K562 (cell line): ENCODE results near the gene ACBD6. TPM values are rescaled to one million over a fixed set of nuclear protein-coding genes. Genes with fewer than 3 reads are reported as not detected.

Experiments used
- KDM1A ChIP-seq, 2 experiments: fragments of 450-650 bp; IDR thresholded peaks; 2 replicates each; pipeline ENCODE4 v1.6.1; 2016; ENCODE audit warnings: mild to moderate bottlenecking in 2 of 2
- SRF ChIP-seq, 2 experiments: fragments of 250-450, 450-650 bp in 1 of 2; sonication (Bioruptor Pico) in 1 of 2; sonication (generic) in 1 of 2; formaldehyde crosslinking; IDR thresholded peaks; 2 replicates each; pipeline versions ENCODE4 v1.5.0 to v1.5.1; 2020 to 2022; ENCODE audit warnings: mild to moderate bottlenecking in 1 of 2, missing genetic modification reagents in 1 of 2
- ZC3H4 ChIP-seq: sonication (generic); formaldehyde crosslinking; IDR thresholded peaks from 2 replicates; pipeline ENCODE4 v1.9.0; 2021; ENCODE audit warnings: missing genetic modification reagents, borderline replicate concordance
- ZFPM2 ChIP-seq: fragments of 250-450 bp; sonication (Bioruptor Pico); IDR thresholded peaks from 2 replicates; pipeline ENCODE4 v1.5.1; 2022; ENCODE audit warnings: mild to moderate bottlenecking
- ZKSCAN1 ChIP-seq: fragments of 150-350 bp; IDR thresholded peaks from 2 replicates; pipeline ENCODE4 v1.6.1; 2016; ENCODE audit warnings: low read depth, low read length
- ZNF551 ChIP-seq: fragments of 250-450 bp; sonication (Bioruptor Pico); IDR thresholded peaks from 2 replicates; pipeline ENCODE4 v1.5.0; 2021; ENCODE audit warnings: mild to moderate bottlenecking, moderate library complexity
- polyA plus RNA-seq, 8 experiments: library from polyadenylated mRNA; depleted of rRNA in 4 of 8; stranded (reverse) in 5 of 8; unstranded in 3 of 8; fragments of >200 nt; fragmentation: Nextera tagmentation in 2 of 8; fragmentation: Illumina TruSeq in 1 of 8; extraction: Ambion mirVana in 2 of 8; extraction: Trizol in 1 of 8; gene quantifications; 2 replicates each; pipeline versions ENCODE4 v1.2.1 to v1.2.3, GENCODE V29; 2011 to 2014; ENCODE audit warnings: inconsistent platforms in 1 of 8, missing spikeins in 1 of 8
- total RNA-seq, 7 experiments: library from RNA; depleted of rRNA in 6 of 7; stranded (reverse); fragments of >200 nt in 6 of 7; fragmentation: Illumina TruSeq in 2 of 7; extraction: Trizol in 2 of 7; gene quantifications; 2 replicates each; pipeline versions ENCODE4 v1.2.1 to v1.2.3, GENCODE V29; 2011 to 2021; ENCODE audit warnings: low replicate concordance in 1 of 7
- TF ChIP-seq, protein P1 (sequence below), 2 experiments: fragments of 450-650 bp in 1 of 2; sonication (generic) in 1 of 2; formaldehyde crosslinking in 1 of 2; IDR thresholded peaks; 2 replicates each; pipeline versions ENCODE4 v1.7.1 to v1.9.0; 2016 to 2022; ENCODE audit warnings: inconsistent platforms in 1 of 2, mild to moderate bottlenecking in 1 of 2, missing genetic modification reagents in 1 of 2

Gene ACBD6
- total and polyA plus RNA-seq, 9 of the 15 experiments (the other 6 are each of a cell fraction or from before 2014, with no cell fraction given), result 16.9 to 107 (median 77.7) TPM

DNA sequence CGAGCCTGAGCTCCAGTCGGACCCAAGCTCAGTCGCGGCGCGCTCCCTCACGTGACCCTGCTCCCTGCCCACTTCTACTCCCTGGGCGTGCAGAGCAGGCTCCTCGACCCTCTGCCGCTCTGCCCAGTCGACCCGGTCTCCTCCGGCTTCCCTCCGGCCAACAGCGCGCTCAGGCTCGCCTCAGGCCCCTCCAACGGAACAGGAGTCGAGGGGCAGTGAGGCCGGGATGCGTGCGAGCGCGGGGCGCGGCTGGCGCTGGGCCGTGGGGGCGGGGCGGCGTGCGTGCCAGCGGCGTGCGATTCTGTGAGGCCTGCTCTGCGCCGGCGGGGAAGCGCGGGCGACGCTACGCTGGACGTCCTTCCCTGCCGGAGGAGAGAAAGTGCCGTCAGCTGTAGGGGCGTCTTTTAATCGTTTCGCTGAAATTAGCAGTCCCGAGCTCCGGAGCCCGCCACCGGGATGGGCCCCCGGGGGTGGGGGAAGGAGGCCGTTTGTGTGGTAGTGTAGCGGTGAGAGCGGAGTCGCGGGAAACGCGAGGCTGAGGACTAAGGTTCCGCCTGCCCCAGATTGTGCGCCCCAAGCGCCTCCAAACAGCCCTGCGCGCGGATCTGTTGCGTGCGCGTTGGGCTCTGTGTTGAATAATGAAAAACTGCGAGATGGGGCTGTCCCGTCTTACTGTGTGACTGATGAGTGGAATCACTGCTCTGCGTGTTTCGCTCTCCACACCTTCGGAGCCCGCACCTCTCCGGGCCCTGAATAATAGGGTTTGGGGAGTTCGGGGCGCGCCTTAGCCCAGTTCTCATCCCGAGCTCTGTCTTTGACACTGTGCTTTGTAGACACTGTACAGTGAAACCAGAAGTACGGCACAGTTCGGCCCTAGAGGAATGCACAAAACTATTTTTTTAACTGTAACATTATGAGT, at the start of gene ACBD6 (continued):
- TF ChIP-seq, protein P1, sequence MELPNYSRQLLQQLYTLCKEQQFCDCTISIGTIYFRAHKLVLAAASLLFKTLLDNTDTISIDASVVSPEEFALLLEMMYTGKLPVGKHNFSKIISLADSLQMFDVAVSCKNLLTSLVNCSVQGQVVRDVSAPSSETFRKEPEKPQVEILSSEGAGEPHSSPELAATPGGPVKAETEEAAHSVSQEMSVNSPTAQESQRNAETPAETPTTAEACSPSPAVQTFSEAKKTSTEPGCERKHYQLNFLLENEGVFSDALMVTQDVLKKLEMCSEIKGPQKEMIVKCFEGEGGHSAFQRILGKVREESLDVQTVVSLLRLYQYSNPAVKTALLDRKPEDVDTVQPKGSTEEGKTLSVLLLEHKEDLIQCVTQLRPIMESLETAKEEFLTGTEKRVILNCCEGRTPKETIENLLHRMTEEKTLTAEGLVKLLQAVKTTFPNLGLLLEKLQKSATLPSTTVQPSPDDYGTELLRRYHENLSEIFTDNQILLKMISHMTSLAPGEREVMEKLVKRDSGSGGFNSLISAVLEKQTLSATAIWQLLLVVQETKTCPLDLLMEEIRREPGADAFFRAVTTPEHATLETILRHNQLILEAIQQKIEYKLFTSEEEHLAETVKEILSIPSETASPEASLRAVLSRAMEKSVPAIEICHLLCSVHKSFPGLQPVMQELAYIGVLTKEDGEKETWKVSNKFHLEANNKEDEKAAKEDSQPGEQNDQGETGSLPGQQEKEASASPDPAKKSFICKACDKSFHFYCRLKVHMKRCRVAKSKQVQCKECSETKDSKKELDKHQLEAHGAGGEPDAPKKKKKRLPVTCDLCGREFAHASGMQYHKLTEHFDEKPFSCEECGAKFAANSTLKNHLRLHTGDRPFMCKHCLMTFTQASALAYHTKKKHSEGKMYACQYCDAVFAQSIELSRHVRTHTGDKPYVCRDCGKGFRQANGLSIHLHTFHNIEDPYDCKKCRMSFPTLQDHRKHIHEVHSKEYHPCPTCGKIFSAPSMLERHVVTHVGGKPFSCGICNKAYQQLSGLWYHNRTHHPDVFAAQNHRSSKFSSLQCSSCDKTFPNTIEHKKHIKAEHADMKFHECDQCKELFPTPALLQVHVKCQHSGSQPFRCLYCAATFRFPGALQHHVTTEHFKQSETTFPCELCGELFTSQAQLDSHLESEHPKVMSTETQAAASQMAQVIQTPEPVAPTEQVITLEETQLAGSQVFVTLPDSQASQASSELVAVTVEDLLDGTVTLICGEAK (IDR thresholded peaks at IDR 0.05), result peak; percentile 91
- TF ChIP-seq, protein P1 (CRISPR knock-in tag; IDR thresholded peaks at IDR 0.05), result no peak
- no peak; a peak in 1 of 4 replicates for TF ChIP-seq SRF (CRISPR knock-in tag; IDR thresholded peaks at IDR 0.05)
- peak in 1 of 2 experiments; percentile 31; a peak in 1 of 4 replicates for TF ChIP-seq KDM1A (IDR thresholded peaks at IDR 0.05)
- peak; percentile 72; the same call in 1 of the 2 replicates for TF ChIP-seq ZKSCAN1
- peak; percentile 94; the same call in 1 of the 2 replicates for TF ChIP-seq ZC3H4 (CRISPR knock-in tag)
- TF ChIP-seq ZNF551 (CRISPR knock-in tag), result no peak
- TF ChIP-seq ZFPM2 (CRISPR knock-in tag), result peak; percentile 74; the same call in 1 of the 2 replicates
